ENCODE measurements around the gene MCU. TPM values are rescaled to one million over a fixed set of nuclear protein-coding genes. Genes with fewer than 3 reads are reported as not detected.
A peak's percentile ranks its signal among the peaks of the same experiment; 100 is the strongest.

MCU gene
- total and polyA plus RNA-seq, 10 of the 15 experiments (the other 5 are each of a cell fraction or from before 2014, with no cell fraction given), result 5.1 to 49.1 (median 17.9) TPM

DNA sequence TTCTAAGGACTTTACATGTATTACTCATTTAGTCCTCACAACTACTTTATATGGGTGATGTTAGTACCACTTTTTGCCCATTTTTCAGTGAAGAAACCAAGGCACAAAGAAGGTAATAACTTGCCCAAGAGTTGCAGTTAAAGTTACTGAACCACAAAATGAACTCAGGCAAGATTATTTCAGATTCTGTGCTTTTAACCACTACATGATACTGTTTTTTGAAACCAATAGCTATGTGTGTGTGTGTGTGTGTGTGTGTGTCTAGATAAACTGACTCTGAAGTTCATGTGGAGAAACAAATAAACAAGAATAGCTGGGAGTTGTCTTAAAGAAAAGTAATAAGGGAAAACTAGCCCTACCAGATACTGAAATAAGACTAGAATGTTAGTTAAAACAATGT lies 140.8 kb downstream of the MCU start (continued):
- TF ChIP-seq, protein P1, sequence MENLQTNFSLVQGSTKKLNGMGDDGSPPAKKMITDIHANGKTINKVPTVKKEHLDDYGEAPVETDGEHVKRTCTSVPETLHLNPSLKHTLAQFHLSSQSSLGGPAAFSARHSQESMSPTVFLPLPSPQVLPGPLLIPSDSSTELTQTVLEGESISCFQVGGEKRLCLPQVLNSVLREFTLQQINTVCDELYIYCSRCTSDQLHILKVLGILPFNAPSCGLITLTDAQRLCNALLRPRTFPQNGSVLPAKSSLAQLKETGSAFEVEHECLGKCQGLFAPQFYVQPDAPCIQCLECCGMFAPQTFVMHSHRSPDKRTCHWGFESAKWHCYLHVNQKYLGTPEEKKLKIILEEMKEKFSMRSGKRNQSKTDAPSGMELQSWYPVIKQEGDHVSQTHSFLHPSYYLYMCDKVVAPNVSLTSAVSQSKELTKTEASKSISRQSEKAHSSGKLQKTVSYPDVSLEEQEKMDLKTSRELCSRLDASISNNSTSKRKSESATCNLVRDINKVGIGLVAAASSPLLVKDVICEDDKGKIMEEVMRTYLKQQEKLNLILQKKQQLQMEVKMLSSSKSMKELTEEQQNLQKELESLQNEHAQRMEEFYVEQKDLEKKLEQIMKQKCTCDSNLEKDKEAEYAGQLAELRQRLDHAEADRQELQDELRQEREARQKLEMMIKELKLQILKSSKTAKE (IDR thresholded peaks at IDR 0.05; ENCODE audit: low read depth, poor library complexity, severe bottlenecking), result no peak
- no peak for TF ChIP-seq NFIC (IDR thresholded peaks at IDR 0.05; ENCODE audit: low read depth, low read length)
- TF ChIP-seq TCF3 (IDR thresholded peaks at IDR 0.05; ENCODE audit: borderline replicate concordance, insufficient read depth, low read depth, low read length), result no peak
- TF ChIP-seq IKZF2 (IDR thresholded peaks at IDR 0.05), result no peak
- no peak for TF ChIP-seq SPI1 (IDR thresholded peaks at IDR 0.05; ENCODE audit: borderline replicate concordance, insufficient read depth, low read depth, low read length)

DNA sequence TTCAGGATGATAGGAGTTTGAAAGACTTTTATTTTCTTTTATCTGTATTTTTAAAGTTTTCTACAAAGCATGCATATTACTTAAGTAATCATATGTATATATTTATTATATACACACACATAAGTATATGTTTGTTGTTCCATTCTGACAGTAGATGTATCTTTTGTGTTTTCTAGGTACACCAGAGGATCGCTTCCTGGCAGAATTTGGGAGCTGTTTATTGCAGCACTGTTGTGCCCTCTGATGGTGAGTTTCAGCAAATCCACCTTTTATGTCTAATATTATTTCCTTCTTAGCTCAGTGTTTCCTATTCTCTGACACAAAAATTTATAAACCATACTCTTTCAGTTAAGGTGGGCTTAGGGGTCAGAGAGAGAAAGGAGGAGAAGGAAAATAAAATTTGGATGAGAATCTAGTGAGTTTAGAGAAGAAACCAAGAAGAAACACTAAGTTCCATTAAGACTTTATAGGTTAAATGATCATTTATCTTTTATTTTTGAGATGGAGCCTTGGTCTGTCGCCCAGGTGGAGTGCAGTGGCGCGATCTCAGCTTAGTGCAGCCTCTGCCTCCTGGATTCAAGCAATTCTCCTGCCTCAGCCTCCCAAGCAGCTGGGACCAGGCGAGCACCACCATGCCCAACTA lies 142.4 kb downstream of the MCU start:
- WGBS (ENCODE audit: insufficient coverage, insufficient replicate concordance, low lambda C conversion rate, missing lambda C conversion rate), result 82% methylated on average over 5 of the region's 5 CpGs
- DNase-seq (ENCODE audit: low read depth, low spot score) (peak; percentile 28), FAIRE-seq (no peak), ATAC-seq (peak; percentile 66)
- ChIA-PET POLR2A (interaction anchor here (1.0 kb wide), 1 partner anchor 457 kb away, joined by 3 read pairs; no protein-coding TSS in a partner anchor), SMC1A (ENCODE audit: uncharacterized antibody, unreplicated experiment) (interaction anchor here (0.7 to 5.4 kb wide), 19 partner anchors 8 to 492 kb away, joined by 3 to 69 read pairs (median 4); no protein-coding TSS in a partner anchor), RAD21 (ENCODE audit: unreplicated experiment) (interaction anchor here (0.6 to 4.8 kb wide), 11 partner anchors 42 to 786 kb away, joined by 3 to 32 read pairs (median 4); partner anchors contain the start of gene MCU), CTCF (interaction anchor here (0.6 to 5.1 kb wide), 26 partner anchors 8 to 786 kb away, joined by 3 to 72 read pairs (median 3); partner anchors contain the start of genes DNAJB12, MCU and MICU1)
- BruUV-seq (replicated peaks), result no TSS peak
- Histone ChIP-seq H2AFZ (ENCODE audit: control insufficient read depth, low read depth, low read length) (no peak overlapping the region), H3K4me1 (ENCODE audit: control insufficient read depth, insufficient read depth, low read length) (no peaks in the 10 kb centered on the region), H3K4me2 (ENCODE audit: control insufficient read depth, insufficient read depth) (no peak overlapping the region), H3K36me3 (ENCODE audit: control insufficient read depth in 2 of 2, insufficient read depth in 2 of 2, low read length in 1 of 2) (no peaks in the 10 kb centered on the region), H3K27me3 (replicated peaks in 1 of 2; ENCODE audit: control insufficient read depth in 2 of 2, insufficient read depth in 2 of 2, low read length in 1 of 2) (no peaks in the 10 kb centered on the region), H3K27ac (ENCODE audit: control insufficient read depth, insufficient read depth) (no peak overlapping the region), H3K4me3 (no peak overlapping the region), H3K79me2 (ENCODE audit: control insufficient read depth, insufficient read depth, low read length) (no peaks in the 10 kb centered on the region), H4K20me1 (ENCODE audit: control insufficient read depth, insufficient read depth) (no peaks in the 10 kb centered on the region), H3K9me3 (replicated peaks; ENCODE audit: control insufficient read depth, insufficient read depth, low read length) (no peaks in the 10 kb centered on the region), H3K9ac (ENCODE audit: control insufficient read depth, insufficient read depth, low read length) (no peak overlapping the region)
- intact Hi-C loops (cut with micrococcal nuclease; ENCODE audit: unreplicated experiment), result loop anchor here (1.0 to 2.0 kb wide), 2 partner anchors 140 to 470 kb away; no protein-coding TSS in a partner anchor
- TF ChIP-seq RAD21 (IDR thresholded peaks at IDR 0.05; ENCODE audit: insufficient read depth, low read depth, low read length) (peak; percentile 86), ZZZ3 (IDR thresholded peaks at IDR 0.05; ENCODE audit: control insufficient read depth, insufficient read length, low read depth) (no peak), SP1 (IDR thresholded peaks at IDR 0.05; ENCODE audit: low read depth, low read length) (no peak), SMC3 (IDR thresholded peaks at IDR 0.05; ENCODE audit: borderline replicate concordance, low read length) (peak; percentile 74; the same call in 1 of the 2 replicates), CTCF (IDR thresholded peaks at IDR 0.05 in 2 of 3, conservative IDR thresholded peaks at IDR 0.05 in 1 of 3; ENCODE audit: control insufficient read depth in 2 of 3, extremely low read depth in 1 of 3, insufficient read depth in 1 of 3, low read depth in 3 of 3, low read length in 3 of 3) (peak; percentile 40 to 73 (median 56); a peak in 5 of 6 replicates), RUNX3 (IDR thresholded peaks at IDR 0.05; ENCODE audit: low read length) (no peak)
- in situ Hi-C loops (cut with MboI), result loop anchor here (5.0 kb wide), 1 partner anchor 472 kb away; no protein-coding TSS in a partner anchor

Data from GM12878 (cell line).